DOHH2 (cell line): Measurements from ENCODE around the gene ATP13A2.

Experiments used
- H3F3A ChIP-seq: fragments of 200-600 bp; sonication (generic), shearing (Covaris generic); 2 replicates; pipeline ENCODE4 v1.6.0; 2016; ENCODE audit warnings: antibody characterized with exemption, mild to moderate bottlenecking; ENCODE audit not compliant: control insufficient read depth, insufficient read depth
- H3K27ac ChIP-seq: fragments of 200-600 bp; sonication (generic); 2 replicates; pipeline ENCODE4 v1.5.1; 2014; ENCODE audit warnings: low read depth, mild to moderate bottlenecking, low read length, moderate library complexity
- H3K27me3 ChIP-seq: fragments of 200-600 bp; sonication (generic); 2 replicates; pipeline ENCODE4 v1.6.1; 2014; ENCODE audit warnings: mild to moderate bottlenecking, low read length, mixed read lengths; ENCODE audit not compliant: control insufficient read depth
- H3K36me3 ChIP-seq: fragments of 200-600 bp; sonication (generic); 2 replicates; pipeline ENCODE4 v1.6.1; 2014; ENCODE audit warnings: mild to moderate bottlenecking, low read length, moderate library complexity, mixed read lengths; ENCODE audit not compliant: control insufficient read depth
- H3K4me1 ChIP-seq: fragments of 200-600 bp; sonication (generic); 2 replicates; pipeline ENCODE4 v1.6.1; 2014; ENCODE audit warnings: mild to moderate bottlenecking, low read length, mixed read lengths; ENCODE audit not compliant: control insufficient read depth
- H3K4me2 ChIP-seq: fragments of 200-600 bp; sonication (generic); 2 replicates; pipeline ENCODE4 v1.6.0; 2014; ENCODE audit warnings: mild to moderate bottlenecking, low read length, moderate library complexity
- H3K4me3 ChIP-seq: fragments of 200-600 bp; sonication (generic); 2 replicates; pipeline ENCODE4 v1.5.1; 2014; ENCODE audit warnings: mild to moderate bottlenecking, low read length, mixed read lengths
- H3K79me2 ChIP-seq: fragments of 200-600 bp; sonication (generic); 2 replicates; pipeline ENCODE4 v1.6.1; 2014; ENCODE audit warnings: mild to moderate bottlenecking, low read length, mixed read lengths; ENCODE audit not compliant: control insufficient read depth
- H3K9me2 ChIP-seq: fragments of 200-600 bp; sonication (generic); replicated peaks from 2 replicates; pipeline ENCODE4 v1.6.1; 2014; ENCODE audit warnings: mild to moderate bottlenecking, low read length, mixed read lengths; ENCODE audit not compliant: control insufficient read depth
- H3K9me3 ChIP-seq: fragments of 200-600 bp; sonication (generic); 2 replicates; pipeline ENCODE4 v1.6.1; 2014; ENCODE audit warnings: antibody characterized with exemption, low read length, mixed read lengths; ENCODE audit not compliant: control insufficient read depth, insufficient read depth
- H4K20me1 ChIP-seq: fragments of 200-600 bp; sonication (generic); 2 replicates; pipeline ENCODE4 v1.6.0; 2014; ENCODE audit warnings: low read depth, mild to moderate bottlenecking, antibody characterized with exemption, low read length, moderate library complexity; ENCODE audit not compliant: control insufficient read depth, insufficient read depth
- EZH2phosphoT487 ChIP-seq: fragments of 200-600 bp; sonication (generic); IDR thresholded peaks from 2 replicates; pipeline ENCODE4 v1.6.1; 2017; ENCODE audit warnings: borderline replicate concordance, mild to moderate bottlenecking, antibody characterized with exemption, low read length, moderate library complexity, mixed read lengths
- TF ChIP-seq, protein P1 (sequence below): fragments of 200-600 bp; sonication (generic); IDR thresholded peaks from one replicate; pipeline ENCODE4 v1.5.1; 2014; ENCODE audit warnings: antibody characterized with exemption, mild to moderate bottlenecking, low read depth, low read length; ENCODE audit not compliant: poor library complexity, severe bottlenecking

ATP13A2 gene

DNA sequence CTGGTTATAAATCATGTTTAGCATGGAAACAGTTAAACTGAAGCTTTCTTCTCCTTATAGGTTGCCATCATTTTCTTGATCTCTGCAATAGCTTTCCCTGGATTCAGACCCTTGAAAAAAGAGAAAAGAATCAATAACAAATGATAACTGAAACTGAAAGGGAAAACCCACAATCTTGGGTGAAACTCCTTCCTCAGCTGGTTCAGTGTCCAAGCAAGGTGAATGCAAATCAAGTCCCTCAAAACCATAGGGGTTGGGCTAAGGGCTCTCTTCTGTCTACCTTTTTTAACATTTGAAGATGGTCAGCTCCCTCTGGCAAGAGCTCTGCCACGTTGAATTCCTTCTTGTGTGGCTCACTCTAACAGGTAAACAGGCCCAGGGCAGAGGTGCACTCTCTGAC, 7.1 kb upstream of the ATP13A2 start:
- Histone ChIP-seq H3K79me2 (no peaks in the 10 kb centered on the region), H3K27ac (no peak overlapping the region), H3K36me3 (peaks cover 53% of the 10 kb centered on the region), H3K27me3 (no peaks in the 10 kb centered on the region), H3K4me2 (no peak overlapping the region), H3K4me3 (no peak overlapping the region), H3F3A (peaks cover 9% of the 10 kb centered on the region; the same call in 1 of the 2 replicates), H3K4me1 (no peaks in the 10 kb centered on the region), H3K9me3 (no peaks in the 10 kb centered on the region), H4K20me1 (no peaks in the 10 kb centered on the region), H3K9me2 (no peaks in the 10 kb centered on the region)
- TF ChIP-seq, protein P1, sequence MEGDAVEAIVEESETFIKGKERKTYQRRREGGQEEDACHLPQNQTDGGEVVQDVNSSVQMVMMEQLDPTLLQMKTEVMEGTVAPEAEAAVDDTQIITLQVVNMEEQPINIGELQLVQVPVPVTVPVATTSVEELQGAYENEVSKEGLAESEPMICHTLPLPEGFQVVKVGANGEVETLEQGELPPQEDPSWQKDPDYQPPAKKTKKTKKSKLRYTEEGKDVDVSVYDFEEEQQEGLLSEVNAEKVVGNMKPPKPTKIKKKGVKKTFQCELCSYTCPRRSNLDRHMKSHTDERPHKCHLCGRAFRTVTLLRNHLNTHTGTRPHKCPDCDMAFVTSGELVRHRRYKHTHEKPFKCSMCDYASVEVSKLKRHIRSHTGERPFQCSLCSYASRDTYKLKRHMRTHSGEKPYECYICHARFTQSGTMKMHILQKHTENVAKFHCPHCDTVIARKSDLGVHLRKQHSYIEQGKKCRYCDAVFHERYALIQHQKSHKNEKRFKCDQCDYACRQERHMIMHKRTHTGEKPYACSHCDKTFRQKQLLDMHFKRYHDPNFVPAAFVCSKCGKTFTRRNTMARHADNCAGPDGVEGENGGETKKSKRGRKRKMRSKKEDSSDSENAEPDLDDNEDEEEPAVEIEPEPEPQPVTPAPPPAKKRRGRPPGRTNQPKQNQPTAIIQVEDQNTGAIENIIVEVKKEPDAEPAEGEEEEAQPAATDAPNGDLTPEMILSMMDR, result no peak
- TF ChIP-seq EZH2phosphoT487, result no peak

DNA sequence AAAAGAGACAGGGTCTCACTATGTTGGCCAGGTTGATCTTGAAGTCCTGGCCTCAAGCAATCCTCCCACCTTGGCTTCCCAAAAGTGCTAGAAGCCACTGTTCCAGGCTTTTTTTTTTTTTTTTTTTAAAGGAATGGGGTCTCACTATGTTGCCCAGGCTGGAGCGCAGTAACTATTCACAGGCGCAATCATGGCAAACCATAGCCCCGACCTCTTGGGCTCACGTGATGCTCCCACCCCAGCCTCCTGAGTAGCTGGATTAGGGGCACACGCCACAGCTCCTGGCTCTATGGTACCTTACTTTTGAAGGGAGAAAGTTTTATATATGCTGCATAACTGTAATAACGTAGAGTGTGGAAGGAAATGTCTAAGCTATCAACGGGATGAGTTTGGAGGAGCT, 5.7 kb upstream of the ATP13A2 start:
- no peak overlapping the region for H3K27ac ChIP-seq
- no peaks in the 10 kb centered on the region for H3K27me3 ChIP-seq
- peaks cover 39% of the 10 kb centered on the region for H3K36me3 ChIP-seq
- no peak for TF ChIP-seq EZH2phosphoT487
- TF ChIP-seq, protein P1, result no peak
- H3K9me2 ChIP-seq, result no peaks in the 10 kb centered on the region
- no peaks in the 10 kb centered on the region for H3K79me2 ChIP-seq
- H4K20me1 ChIP-seq, result no peaks in the 10 kb centered on the region
- peaks cover 9% of the 10 kb centered on the region; the same call in 1 of the 2 replicates for H3F3A ChIP-seq
- H3K4me2 ChIP-seq, result no peak overlapping the region
- H3K4me1 ChIP-seq, result no peaks in the 10 kb centered on the region; the same call in 1 of the 2 replicates
- H3K9me3 ChIP-seq, result no peaks in the 10 kb centered on the region
- no peak overlapping the region for H3K4me3 ChIP-seq

DNA sequence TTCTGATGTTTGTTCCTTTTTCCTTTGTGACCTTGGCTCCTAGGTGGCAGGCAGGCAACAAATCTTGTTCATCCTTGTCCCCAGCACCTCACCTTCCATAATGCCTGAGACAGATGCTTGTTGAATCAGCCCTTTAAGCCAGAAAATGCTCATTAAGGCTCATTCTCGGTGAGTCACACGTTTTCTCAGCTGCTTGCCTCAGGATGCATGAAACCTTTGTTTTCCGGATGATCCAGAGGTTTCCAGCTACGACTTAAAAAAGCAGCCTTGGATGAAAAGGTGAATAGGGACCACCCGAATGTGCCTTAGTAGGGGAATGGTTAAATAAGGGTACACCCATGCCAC, 4.6 kb upstream of the ATP13A2 start:
- H3K9me2 ChIP-seq, result no peaks in the 10 kb centered on the region
- no peak overlapping the region for H3K4me3 ChIP-seq
- H3F3A ChIP-seq, result peaks cover 9% of the 10 kb centered on the region; the same call in 1 of the 2 replicates
- no peak for TF ChIP-seq EZH2phosphoT487
- TF ChIP-seq, protein P1, result no peak
- no peaks in the 10 kb centered on the region for H3K79me2 ChIP-seq
- peaks cover 30% of the 10 kb centered on the region for H3K36me3 ChIP-seq
- no peaks in the 10 kb centered on the region for H3K27me3 ChIP-seq
- no peak overlapping the region for H3K27ac ChIP-seq
- H3K4me2 ChIP-seq, result no peak overlapping the region
- H3K4me1 ChIP-seq, result peaks cover 6% of the 10 kb centered on the region
- H3K9me3 ChIP-seq, result no peaks in the 10 kb centered on the region
- no peaks in the 10 kb centered on the region for H4K20me1 ChIP-seq
